Omental fat pad (tissue), 4 donors: ENCODE data around the gene ATXN7L1. TPM values are rescaled to one million over a fixed set of nuclear protein-coding genes. Genes with fewer than 3 reads are reported as not detected.
"Not testable (repeated sequence)": the region's sequence is repeated elsewhere in the genome, so short reads cannot be mapped to it uniquely, and the experiment has no call there.

Experiments used
- ATAC-seq: fragments of 150-250 bp; one replicate; pipeline ENCODE4 v1.9.1; 2016; ENCODE audit warnings: mild to moderate bottlenecking, moderate library complexity; ENCODE audit not compliant: low FRiP score
- DNase-seq: peaks from one replicate; pipeline ENCODE4 v3.0.0-alpha.2; 2019; ENCODE audit warnings: low spot score
- CTCF ChIP-seq, 3 donors: fragments of 450-650 bp; IDR thresholded peaks; one replicate each; pipeline ENCODE4 v1.5.1; 2016 to 2017; ENCODE audit warnings: antibody characterized with exemption in 3 of 3, mild to moderate bottlenecking in 3 of 3, moderate library complexity in 2 of 3
- total RNA-seq, 4 donors: library from RNA; depleted of rRNA; stranded (reverse); fragments of >200 nt; gene quantifications; one replicate each; pipeline ENCODE4 v1.1.0, GENCODE V29; 2016

Gene ATXN7L1
- total RNA-seq, 4 donors from 2014 or later = 10.6 to 19.5 (median 12.2) TPM

GRCh38 chr7:105890290-105890997 lies 14.0 kb upstream of the ATXN7L1 start:
- TF ChIP-seq CTCF (IDR thresholded peaks at IDR 0.05) = no peak
- ATAC-seq (no peak), DNase-seq (no peak)

GRCh38 chr7:105887569-105888189 lies 11.3 kb upstream of the ATXN7L1 start:
- peak; percentile 27 for DNase-seq
- no peak for TF ChIP-seq CTCF (IDR thresholded peaks at IDR 0.05)
- no peak for ATAC-seq

- no peak for TF ChIP-seq CTCF (IDR thresholded peaks at IDR 0.05)
- ATAC-seq = no peak
These were observed 10.4 kb upstream of the ATXN7L1 start for GRCh38 chr7:105886776-105887175.

GRCh38 chr7:105885387-105886111 lies 9.2 kb upstream of the ATXN7L1 start:
- TF ChIP-seq CTCF (IDR thresholded peaks at IDR 0.05) = no peak
- DNase-seq (no peak), ATAC-seq (no peak)

More at GRCh38 chr7:105886776-105887175, 10.4 kb upstream of the ATXN7L1 start:
- DNase-seq = no peak

- not testable (repeated sequence) for DNase-seq, ATAC-seq
These were observed 6.8 kb upstream of the ATXN7L1 start for GRCh38 chr7:105883179-105883578.

- DNase-seq (no peak), ATAC-seq (no peak)
- TF ChIP-seq CTCF (IDR thresholded peaks at IDR 0.05) = no peak
These were observed 5.0 kb upstream of the ATXN7L1 start for GRCh38 chr7:105881439-105881838.

- no peak for ATAC-seq
- no peak for TF ChIP-seq CTCF (IDR thresholded peaks at IDR 0.05)
- no peak for DNase-seq
These were observed 4.4 kb upstream of the ATXN7L1 start for GRCh38 chr7:105880571-105881330.
